NCI-H510A treated with DMSO at 0.1 percent for 48 hours (cell line): ENCODE results near the gene PPP1R18.
A peak's percentile ranks its signal among the peaks of the same experiment; 100 is the strongest.

Source experiments
- DNase-seq: peaks from one replicate; lab custom pipeline; 2025; lab: John Stamatoyannopoulos, UW

Gene PPP1R18

DNA sequence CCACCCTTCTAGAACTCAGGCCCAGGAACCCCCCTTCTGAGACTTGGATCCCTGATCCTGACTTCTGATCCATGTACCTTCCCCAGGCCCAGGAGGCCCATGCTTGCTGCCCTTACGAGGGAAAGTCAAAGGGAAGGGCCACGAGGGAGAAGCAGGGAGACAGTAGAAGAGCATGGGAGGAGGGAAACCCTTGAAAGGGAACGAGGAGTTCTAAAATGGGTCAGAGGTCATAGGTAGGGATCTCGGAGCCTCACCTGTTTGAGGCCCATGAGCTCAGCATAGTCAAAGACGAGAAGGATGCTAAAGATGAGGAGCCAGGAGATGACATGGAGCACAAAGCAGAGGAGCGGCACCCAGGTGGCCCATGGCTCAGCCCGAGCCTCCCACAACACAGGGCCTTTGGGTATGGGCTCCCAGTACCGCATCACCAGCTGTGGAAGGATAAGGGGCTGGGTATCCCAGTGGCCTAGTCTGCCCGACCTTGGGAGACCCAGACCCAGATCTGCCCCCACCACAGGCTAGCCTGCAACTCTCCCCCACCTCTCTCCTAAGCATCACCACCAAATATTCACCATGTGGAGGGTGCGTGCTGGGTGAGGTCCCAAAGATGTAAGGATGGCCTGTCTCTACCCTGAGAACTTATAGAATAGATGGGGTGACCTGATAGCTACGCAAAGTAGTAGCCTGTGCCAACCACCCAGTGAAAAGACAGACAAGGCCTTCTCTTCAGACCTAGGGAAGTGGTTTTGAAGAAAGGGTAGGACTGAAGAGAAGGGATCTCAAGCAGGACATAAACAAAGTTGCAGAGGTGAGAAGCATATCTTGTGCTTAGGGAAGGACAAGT, 2.8 kb upstream of the PPP1R18 start:
- DNase-seq = no peak

DNA sequence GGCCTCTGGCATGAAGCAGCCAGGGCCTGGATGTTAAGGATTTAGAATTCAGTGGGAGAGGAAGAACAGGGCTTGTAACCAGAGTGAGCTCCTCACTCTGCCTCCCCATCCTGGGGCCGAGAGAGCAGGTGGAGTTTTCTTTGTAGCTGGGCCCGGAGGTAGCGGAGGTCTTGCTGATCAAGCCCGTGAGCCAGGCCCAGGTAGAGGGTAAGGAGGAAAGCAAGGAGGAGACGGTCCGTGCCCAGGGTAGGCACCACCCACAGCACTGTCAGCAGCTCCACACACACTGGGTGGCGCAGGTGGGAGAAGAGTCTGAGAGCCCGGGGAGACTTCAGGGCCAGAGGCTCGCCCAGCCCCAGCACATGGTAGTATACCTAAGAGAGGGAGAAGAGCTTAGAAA, 2.1 kb upstream of the PPP1R18 start:
- DNase-seq = no peak

DNA sequence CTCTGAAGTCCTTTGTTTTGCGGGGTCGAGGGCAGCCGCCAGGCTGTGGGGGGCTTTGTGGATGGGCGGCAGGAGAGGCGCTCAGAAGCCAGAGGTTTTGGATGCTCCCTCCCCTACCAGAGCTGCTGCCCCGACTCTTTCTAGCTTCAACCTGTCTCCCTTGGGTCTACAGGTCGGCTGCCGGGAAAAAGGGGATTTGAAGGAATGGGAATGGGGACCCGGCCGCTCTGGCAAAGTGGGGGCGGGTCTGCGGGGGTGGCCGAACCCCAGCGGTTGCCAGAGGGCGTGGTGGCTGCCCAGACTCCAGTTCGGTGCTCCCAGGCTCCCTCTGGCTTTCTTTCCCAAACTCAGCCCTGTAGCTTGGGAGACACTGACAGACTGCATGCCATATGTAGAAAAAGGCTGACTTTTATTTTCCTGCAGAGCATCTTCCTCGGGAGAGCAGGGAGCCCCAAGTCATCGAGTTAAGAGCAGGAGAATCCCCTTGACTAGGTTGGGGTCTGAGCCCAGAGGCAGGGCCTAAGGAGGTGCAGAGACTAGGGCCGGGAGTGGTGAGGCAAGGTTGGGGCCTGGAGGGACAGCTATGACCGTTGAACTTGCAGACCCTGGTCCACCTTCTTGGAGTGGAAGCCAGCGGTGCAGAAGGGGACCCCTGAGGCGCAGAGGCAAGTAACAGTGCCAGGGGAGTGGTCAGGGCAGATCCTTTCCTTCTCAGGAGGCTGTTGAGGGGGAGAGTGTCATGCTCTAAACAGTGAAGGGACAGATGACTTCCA, 1.4 kb upstream of the PPP1R18 start:
- DNase-seq = peak; percentile 7

DNA sequence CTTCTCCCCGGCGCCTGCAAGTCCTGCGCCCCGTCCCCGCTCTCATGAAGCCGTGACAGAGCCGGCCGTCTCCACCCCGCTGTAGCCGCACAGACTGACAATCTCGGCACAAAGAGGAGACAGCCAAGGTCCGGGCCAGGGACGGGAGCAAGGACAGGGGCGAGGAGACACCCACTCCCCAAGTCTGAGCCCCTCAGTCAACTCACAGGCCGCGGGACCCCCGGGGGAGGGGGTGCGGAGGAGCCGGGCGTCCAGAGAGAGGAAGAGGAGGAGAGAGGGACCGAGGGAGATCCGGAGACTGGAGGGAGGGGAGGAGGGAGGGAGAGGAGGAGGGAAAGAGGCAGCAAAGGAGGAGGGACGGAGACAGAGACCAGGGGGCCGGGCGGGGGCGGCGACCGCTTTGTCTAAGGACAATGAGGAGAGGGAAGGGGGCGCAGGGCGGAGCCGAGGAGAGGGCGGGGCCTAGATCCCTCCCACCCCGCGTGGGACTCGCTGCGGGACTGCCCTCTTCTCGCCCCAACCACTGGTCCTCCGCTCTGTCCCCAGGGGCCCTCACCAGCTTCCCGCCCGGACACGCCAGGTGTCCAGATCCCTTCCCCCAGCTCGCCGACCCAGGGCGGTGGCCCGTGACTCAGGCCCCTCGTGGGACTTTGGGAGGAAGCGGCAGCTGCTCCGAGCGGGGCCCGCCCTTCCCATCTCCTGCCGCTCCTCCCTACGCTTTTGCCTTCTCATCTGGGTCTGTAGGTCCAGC, 638 bp upstream of the PPP1R18 start:
- DNase-seq = peak; percentile 77

DNA sequence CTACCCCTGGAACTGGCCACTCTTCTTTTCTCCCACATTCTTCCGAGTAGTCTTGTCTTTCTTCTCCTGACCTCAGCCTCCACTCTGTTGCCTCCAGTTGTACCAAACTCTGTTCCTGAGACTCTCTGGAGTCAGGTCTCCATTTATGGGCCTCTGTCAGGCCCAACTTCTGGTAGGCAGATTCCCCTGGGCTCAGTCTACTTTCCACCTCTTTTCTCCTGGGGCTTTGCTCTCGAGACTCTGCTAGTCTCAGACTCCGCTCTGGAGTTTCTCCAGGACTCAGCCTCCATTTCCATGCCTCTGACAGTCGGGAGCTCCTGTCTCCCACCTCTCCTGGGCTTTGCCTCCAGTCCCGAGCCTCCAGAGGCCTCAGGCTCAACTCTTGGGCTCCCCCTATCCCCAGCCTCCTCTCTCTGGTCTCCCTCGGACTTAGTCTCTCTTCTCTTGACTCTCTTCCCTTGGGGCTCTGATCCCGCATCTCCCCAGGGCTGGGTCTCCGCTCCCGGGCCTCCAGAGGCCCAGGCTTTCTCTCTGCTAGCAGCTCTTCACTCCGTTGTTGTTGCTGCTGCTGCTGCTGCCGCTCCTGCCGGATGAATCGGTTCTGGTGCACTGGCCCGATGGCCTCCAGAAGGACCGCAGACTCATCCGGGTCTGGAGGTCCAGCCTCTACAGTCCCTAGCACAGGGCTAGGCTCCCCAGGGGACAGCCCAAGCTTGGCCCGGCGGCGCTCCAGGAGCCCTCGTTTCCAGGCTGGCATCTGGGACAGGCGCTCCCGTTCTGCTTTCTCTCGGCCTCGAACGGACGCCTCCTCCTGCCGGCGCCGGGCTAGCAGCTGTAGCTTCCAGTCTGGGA, 1.1 kb downstream of the PPP1R18 start:
- no peak for DNase-seq

DNA sequence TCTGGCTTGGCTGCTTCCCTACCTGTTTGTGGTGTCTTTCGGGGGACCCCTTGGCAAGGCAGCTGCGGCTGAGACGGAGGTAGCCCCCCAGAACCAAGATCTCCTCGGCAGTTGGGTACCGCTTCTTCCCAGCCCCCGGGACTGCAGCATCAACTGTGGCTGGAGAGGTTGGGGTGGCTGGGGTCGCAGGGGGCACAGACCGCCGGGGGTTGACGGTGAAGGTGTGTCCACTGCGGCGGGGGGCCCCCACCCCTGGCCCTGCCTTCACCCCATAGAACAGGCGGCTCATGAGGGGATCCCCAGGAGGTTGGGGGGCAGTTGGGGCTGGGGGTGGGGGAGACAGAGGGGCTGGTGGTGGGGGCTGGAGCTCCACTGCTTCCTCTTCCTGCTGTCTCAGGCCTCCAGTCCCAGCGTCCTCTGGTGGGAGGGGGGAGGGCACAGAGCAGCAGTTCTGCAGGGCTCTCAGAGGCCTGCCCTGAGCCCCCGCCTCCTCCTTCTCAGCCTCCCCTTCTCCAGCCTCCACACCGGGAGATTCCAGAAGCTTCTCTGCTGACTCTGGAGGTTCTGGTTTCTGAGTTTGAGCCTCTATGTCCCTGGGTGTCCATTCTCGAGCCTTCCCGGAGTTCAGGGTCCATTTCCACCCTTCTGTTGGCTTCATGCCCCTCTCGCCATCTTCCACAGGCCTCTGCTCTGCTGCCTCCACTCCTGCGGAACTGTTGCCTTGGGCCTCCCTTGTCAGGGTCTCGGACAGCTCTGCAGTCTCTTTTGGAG, 1.9 kb downstream of the PPP1R18 start:
- no peak for DNase-seq

DNA sequence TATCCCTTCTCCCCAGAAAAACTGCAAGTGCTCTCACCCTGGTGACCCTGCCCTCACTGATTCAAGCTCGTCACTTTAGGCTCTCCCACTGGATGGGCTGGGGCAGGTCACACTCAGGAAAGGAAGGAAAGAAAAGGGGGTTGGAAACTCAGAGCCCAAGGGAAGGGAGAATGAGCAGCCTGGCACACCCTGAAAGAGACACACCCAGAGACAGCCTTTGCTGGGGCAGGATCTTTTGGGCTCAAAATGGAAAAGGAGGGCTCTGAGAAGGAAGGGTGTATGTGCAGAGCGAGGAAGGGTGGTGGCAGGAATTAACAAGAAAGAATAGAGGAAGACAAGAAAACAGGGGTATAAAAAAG, 2.5 kb downstream of the PPP1R18 start:
- no peak for DNase-seq

DNA sequence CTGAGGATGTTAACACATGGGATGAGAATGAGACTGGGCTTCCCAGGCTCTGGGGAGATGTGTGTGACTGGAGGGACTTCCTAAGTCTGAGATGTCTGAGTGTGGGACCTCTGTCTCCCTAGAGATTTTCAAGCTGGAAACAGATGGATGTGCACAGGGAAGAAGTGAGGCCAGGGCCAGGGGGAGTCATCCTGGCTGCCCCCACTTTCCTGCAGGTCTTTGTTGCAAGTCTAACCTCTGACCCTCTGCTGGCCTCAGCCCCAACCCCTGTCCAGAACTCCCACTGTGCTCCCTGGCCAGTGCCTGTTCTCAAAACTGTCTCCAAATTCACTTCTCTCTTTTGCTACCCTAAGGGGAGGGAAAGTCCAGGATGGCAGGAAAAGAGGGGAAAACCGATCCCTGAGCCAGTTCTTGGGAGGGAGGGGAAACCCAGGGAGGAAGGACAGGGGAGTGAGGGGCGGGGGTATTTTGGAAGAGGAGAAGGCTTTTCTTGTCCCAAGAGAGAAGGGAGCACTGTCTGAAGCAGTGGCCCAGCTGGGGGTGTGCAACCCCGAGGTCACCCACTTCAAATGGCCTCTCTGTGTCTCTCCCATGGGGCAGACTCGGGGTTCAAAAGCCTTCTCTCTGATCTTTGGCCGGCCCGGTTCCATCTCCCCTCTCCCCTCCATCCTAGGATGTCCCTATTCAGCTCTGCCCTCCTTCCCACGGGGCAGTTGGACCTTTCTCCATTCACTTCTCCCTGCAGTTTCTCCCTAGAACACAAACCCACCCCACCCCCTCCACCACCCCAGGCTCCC, 3.1 kb downstream of the PPP1R18 start:
- no peak for DNase-seq

DNA sequence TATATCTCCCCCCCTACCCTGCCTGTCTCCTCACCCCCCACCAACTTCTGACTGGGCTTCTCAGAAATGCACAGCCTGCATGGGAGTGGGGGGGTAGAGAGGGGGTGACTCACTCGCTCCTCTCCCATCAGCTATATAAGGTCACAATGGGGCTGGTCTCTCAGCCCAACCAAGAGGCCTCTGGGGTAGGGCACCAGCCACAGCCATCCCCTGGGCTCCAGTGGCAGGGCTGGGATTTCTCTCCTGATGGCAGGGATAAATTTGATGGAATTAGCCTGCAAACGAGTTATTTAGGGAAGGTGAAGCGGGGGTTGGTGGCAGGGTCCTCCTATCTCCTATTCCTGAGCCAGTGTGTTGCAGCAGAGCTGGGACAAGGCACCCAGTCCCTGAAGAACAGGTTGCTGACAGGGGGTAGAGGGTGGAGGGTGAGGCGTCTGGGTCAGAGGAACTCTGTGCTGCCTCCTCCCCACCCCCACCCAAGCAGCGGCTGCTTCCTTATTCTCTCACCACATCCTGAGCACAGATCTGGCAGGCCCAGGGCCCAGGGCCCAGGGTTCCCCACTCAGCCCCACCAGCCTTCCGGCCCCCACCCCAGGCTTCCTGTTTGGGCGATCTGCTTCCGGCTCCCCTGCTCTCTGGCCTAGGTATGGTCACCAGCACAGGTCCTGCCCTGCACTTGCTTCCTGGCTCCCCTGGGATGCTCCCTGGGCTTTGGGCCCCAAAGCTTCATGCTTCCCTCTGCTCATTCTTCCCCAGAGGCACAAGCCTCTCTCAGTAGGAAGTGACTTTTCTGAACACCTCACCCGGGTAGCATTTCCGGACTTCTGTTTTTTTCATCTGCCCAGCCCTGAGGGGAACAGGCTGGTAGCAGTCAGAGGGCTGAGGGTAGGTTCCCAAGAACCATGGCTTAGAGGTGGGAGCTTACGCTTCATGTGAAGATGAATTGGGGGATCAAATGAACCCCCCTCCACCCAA, 4.0 kb downstream of the PPP1R18 start:
- DNase-seq = no peak

DNA sequence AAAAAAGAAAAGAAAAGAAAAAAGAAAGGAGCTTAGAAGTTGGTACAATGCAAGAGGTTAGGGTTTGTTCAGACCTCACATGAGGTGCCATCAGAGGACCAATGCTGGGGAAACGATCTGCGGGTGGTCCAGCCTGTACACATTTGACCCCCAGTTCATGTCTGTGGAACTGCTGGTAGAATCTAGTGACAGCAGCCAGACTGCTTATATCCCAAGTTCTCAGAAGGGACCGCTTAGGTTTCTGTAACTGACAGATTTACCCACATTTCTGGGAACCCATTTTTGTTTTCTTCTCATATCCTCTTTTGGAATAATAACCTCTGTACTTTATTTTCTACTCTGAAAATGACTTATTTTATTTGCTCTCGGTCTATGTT, 4.7 kb downstream of the PPP1R18 start:
- no peak for DNase-seq

DNA sequence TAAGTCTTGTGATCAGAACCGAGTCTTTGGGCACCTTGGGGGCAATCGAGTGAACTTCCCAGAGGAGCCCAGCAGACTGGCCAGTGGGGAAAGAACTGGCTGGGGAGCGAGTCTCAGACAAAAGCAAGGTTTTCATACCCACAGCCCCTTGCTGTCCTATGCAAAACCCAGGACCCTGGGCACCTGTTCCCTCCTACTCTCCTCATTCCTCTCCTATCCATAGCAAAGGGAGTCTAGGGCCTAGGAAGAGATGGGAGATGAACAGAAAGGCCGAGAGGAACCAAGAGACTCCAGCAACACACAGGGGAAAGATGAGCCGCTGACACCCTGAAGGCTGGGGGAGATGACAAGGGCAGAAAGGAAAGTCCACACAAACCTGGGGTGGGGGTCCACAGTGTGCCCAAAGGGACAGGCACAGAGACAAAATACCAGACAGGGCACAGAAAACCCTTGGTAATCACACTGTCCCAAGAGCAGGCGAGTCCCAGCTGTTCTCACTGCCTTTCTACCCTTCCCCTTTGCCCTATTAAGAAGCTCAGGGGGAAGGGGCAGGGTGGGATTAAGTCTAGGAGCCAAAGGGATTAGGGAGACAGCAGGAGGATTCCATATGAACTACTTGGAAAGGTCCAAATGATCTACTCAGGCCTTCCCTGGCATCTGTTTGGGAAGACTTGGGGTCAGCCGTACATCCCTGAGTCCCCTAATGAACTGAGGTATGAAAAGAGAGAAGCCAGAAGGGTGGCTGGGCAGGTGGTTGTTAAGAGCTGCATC, 6.5 kb downstream of the PPP1R18 start:
- no peak for DNase-seq

DNA sequence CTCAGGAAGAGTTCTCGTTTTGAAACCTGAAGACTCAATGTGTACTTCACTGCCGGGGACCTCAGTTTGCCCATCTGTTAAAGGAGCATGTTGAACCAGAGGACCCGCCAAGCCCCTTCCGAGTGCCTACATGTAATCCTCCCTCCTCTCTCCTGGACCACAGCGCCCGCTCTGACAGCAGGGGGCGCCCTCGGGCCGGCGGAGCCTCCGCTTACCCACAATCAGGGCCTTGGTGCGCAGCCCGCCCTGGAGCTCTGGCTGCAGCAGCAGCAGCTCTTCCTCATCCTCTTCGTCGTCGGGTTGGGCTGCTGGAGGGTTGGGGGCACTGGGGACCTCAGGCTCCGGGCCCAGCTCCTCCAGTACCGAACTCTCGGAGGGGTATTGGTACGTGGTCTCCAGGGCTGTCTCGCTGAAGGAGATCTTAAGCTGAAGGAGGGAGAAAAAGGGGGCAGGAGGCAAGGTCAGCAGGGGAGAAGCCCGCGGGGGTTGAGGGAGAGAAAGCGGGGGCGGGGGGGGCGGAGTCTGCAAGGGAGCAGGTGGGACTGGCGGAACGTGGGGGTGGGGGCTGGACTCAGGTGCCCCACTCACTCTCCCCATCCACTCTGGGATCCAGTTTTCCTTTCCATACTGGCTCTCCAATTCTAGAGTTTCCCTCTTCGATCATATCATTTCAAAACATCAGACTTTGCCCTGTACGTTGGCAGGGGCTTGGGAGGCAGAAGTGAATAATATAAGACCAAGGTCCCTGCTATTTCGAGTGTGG, 7.3 kb downstream of the PPP1R18 start:
- DNase-seq = peak; percentile 41

DNA sequence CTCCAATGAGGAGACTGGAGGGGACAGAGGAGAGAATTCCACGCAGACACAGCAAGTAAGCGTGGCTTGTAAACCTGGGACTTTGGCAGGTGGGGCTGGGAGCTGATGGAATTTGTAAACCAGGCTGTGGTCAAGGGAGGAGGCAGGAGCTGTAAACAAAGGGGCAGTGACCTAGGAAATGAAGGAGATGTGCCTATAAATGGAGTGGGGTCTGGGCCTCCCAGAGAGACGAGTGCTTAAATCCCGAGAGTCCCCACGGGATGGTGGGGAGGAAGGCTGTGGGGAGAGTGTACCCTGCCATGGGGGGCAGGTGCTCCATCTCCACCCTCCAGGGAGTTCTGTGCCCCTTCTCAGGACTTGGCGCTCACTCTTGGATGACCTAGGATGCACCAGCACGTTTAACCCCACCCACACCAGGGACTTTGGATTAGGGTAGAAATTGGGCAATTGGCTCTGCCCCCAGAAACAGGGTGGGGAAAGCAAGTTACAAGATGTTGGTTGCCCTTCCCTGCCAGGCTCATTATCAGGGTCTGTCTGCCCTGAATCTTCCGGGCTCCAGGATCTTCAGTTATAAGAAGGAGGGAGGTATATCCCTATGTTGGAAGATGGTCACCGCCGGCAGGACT, 9.7 kb downstream of the PPP1R18 start:
- DNase-seq = no peak

DNA sequence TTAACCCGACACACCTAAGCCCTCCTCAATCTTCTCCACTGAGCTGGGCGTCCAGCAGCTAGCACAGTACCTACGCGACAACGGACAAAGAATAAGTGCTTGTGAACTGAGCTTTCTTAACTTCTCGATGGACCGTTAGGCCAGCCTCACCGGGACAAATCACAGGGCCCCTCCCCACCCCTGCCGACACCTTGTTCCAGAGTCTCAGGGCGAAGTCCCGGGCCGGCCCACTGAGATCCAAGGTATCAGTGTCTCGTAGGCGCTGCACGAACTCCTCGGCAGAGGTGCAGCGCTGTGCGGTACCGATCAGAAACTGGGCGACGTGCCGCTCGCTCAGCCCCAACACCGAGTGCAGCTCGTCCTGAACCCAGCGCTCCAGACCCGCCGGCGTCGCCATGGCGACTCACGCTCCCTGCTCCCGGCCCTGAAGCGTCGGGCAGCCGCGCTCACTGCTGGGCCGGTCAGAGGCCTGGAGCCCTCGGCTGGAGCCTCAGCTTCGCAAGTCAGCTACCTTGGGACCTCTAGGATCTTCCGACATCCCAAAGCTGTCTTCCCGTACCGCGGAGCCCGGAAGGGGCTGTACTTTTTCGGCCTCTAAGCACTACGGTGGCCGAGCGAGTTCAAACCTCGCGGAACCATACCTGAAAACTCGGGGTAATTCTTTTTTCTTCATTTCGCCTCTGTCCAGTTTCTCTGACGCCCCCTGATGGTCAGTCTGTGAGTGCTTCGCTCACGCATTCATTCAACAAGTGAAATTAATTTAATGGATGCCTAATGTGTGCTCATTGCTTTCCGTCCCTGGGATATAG, 13.8 kb downstream of the PPP1R18 start, which contains the start of gene DHX16:
TSS of gene DHX16 (minus strand) at position 562 of the 809 bp plus-strand sequence. CDS start at position 397, 165 bp downstream.
- peak; percentile 97 for DNase-seq

DNA sequence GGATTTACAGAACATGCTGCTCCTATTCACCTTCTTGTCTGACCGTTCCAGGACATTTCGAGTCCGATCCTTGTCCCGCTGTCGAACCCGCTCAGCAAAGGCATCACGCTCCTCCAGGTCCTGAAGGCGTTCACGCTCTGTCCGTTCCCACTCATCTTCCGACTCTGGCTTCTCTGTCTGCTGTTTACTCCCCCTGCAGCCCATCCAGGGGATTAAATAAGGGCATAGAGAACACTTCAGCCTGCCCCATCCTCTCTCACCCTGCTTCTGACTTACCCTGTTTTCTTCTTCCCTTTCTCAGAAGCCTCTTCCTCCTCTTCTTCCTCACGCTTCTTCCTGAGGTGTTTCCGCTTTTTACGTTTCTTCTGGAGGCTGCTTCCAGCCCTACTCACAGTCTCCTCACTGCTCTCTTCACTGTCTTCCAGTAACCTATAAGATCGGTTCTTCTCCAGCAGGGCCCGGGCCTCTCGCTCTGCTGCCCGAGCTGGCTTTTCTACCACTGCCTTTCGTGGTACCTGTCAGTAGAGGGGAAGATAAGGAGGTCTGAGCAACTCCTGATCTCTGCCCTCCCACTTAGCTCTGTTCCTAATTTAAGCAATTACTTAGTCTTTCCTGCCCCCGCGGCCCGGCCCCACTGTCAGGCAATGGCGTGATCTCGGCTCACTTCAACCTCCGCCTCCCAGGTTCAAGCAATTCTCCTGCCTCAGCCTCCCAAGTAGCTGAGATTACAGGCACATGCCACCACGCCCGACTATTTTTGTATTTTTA, 15.5 kb downstream of the PPP1R18 start:
- no peak for DNase-seq
